HG03025 (cell line): ENCODE results near the gene ATG3.
"Not testable (repeated sequence)": the region's sequence is repeated elsewhere in the genome, so short reads cannot be mapped to it uniquely, and the experiment has no call there.

Experiments
- ATAC-seq: cut with Tn5 transposase; IDR thresholded peaks from one replicate; pipeline ENCODE4 v1.9.1; 2021; ENCODE audit warnings: mild to moderate bottlenecking, moderate library complexity; ENCODE audit not compliant: unreplicated experiment, low FRiP score

The ATG3 gene

GRCh38 chr3:112564247-112564939, 2.6 kb upstream of the ATG3 start:
- not testable (repeated sequence) for ATAC-seq

- ATAC-seq: peak; percentile 49
Observed at GRCh38 chr3:112561484-112561733, 353 bp downstream of the ATG3 start.

- peak; percentile 22 for ATAC-seq
Observed at GRCh38 chr3:112560721-112561483, 860 bp downstream of the ATG3 start.

GRCh38 chr3:112560307-112560706, 1.5 kb downstream of the ATG3 start:
- ATAC-seq: no peak

- no peak for ATAC-seq
Observed at GRCh38 chr3:112557976-112558375, 3.8 kb downstream of the ATG3 start.

GRCh38 chr3:112555535-112556170, 6.1 kb downstream of the ATG3 start:
- no peak for ATAC-seq

GRCh38 chr3:112550859-112551258, 10.9 kb downstream of the ATG3 start:
- ATAC-seq: no peak

GRCh38 chr3:112546216-112546759, 15.5 kb downstream of the ATG3 start:
- no peak for ATAC-seq

- ATAC-seq: peak; percentile 83
Observed at GRCh38 chr3:112539825-112540650, 21.7 kb downstream of the ATG3 start.

GRCh38 chr3:112531358-112531781, 30.4 kb downstream of the ATG3 start:
- ATAC-seq: no peak

- no peak for ATAC-seq
Observed at GRCh38 chr3:112530573-112530972, 31.2 kb downstream of the ATG3 start.

- ATAC-seq: not testable (repeated sequence)
Observed at GRCh38 chr3:112524127-112524526, 37.6 kb downstream of the ATG3 start.

GRCh38 chr3:112519424-112520001, 42.2 kb downstream of the ATG3 start:
- no peak for ATAC-seq

- not testable (repeated sequence) for ATAC-seq
Observed at GRCh38 chr3:112518970-112519369, 42.8 kb downstream of the ATG3 start.

GRCh38 chr3:112514527-112515128, 47.1 kb downstream of the ATG3 start:
- peak; percentile 99 for ATAC-seq

- no peak for ATAC-seq
Observed at GRCh38 chr3:112512320-112512719, 49.4 kb downstream of the ATG3 start.

GRCh38 chr3:112508860-112509259, 52.9 kb downstream of the ATG3 start:
- ATAC-seq: no peak

- no peak for ATAC-seq
Observed at GRCh38 chr3:112508261-112508660, 53.5 kb downstream of the ATG3 start.

- ATAC-seq: no peak
Observed at GRCh38 chr3:112505907-112506306, 55.9 kb downstream of the ATG3 start.

GRCh38 chr3:112504123-112504522, 57.6 kb downstream of the ATG3 start:
- ATAC-seq: no peak
